Pulmonary artery endothelial cell (primary cell): ENCODE measurements around the gene PTTG1IP. TPM values are rescaled to one million over a fixed set of nuclear protein-coding genes. Genes with fewer than 3 reads are reported as not detected.

Experiments used
- DNase-seq: peaks from one replicate; pipeline ENCODE4 v3.0.0-alpha.2; 2011; ENCODE audit warnings: low read depth, low spot score
- total RNA-seq: library from RNA; depleted of rRNA; stranded (reverse); fragments of >200 nt; gene quantifications from 2 replicates; pipeline ENCODE4 v1.2.3, GENCODE V29; 2014

The PTTG1IP gene
- total RNA-seq, 1 donor from 2014 or later, result 324 TPM

DNA sequence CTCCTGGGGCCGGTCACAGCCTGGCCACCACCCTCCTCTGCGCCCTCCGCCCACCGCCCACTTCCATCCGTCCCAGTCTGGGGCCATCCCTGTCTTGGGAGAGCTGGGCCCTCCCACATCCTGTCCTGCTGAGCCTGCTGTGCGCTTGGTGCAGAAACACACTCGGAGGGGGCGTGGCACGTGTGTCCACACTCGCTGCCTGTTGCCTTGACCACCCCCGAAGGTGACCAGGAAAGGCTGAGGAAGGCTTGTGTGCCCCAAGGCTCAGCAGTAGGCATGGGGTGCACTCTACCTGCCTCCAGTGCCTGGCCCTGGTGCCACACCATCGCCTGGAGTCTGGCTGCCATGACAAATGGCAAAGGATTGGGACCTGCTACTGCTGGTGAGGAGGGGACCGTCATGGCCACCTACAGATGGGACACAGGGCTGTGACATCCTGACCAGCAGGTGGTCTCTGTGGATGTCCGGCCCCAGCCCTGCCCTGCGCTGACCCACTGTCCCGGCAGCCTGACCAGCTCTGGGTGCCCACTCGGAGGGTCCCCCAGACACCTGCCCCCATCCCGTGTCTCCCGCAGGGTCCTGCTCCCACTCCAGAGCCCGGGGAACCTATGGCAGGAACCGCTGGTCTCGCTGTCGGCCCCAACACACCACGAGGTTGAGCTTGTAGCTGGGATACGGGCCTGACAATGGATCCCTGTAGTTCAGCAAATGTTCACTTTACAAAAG lies 23.2 kb upstream of the PTTG1IP start:
- no peak for DNase-seq

DNA sequence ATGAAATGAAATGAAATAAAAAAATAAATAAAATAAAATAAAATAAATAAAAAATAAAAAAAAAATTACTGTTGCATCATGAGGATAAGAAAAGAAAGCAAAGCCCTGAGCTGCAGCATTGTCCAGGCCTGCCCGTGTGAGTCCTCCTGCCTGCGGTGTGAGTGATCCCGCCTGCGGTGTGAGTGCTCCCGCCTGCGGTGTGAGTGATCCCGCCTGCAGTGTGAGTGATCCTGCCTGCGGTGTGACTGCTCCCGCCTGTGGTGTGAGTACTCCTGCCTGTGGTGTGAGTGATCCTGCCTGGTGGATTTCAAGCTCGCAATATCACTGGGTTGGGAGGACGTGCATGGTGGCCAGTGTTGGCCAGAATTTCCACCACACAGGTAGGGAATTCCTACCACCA lies 22.4 kb upstream of the PTTG1IP start:
- DNase-seq, result no peak

DNA sequence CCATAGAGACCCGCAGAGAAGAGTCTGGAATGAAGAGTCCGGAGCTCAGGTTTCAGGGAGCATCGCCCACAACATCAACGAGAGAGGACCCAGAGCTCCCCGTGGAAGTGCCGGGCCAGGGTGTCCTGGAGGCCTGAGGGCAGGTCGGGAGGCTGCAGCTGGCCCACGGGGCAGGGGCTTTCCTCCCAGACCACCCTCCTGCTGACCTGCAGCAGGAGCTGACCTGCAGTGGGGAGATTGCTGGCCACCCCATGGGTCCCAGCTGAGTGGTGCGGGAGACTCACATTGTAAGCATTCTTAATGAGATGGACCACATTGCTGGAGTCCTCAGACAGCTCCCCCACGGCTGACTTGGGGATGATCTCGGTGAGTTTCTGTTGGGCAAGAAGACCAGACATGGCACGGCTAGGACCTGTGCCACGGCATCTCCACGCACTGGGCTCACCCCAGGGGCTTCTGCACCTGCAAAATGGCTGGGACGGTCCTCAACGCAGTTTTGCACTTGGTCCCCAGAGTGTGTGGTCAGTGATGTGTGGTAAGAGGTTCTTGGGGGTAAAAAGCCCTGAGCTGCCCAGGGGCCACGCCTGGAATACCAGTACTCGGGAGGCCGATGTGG lies 21.3 kb upstream of the PTTG1IP start:
- DNase-seq, result no peak

DNA sequence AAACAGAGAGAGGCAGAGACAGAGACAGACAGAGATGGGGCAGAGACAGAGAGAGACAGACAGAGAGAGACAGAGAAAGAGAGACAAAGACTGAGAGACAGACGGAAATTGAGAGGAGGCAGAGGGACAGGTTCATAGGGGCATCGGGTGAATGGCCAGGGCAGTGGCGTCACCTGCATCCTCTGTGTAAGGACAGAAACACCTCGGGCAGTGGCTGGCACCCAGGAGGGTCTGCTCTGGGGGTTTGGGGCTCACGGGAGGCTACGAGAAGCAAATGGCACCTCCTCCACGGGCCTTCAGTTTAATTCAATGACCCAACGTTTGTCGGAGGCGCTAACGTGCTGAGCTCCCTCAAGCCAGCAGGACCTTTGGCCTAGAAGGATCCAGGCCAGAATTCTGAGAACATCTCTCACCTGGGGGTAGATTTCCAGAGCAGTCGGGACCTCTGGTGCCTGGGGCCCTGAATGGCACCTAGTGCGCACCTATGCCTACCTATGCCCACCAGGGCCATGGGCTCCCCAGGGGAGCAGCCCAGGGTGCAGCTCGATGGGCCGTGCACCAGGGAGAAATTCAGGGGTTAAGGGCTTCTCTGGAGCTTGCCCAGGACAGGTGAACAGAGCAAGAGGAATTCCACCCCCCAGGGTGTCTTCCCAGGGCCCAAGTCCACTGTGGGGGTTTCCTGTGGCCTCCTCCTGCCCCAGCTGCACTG lies 20.6 kb upstream of the PTTG1IP start:
- DNase-seq, result no peak

DNA sequence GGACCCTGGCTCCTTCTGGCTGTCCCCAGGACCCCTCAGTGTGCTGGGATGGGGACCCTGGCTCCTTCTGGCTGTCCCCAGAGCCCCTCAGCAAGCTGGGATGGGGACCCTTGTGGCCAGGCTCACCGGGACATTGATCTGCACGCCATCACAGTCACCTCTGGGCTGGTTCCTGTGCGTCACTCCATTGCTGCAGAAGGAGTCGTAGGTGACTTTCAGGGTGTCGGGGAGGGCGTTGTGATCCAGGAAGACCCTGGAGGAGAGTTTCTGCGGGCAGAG lies 19.7 kb upstream of the PTTG1IP start:
- no peak for DNase-seq

DNA sequence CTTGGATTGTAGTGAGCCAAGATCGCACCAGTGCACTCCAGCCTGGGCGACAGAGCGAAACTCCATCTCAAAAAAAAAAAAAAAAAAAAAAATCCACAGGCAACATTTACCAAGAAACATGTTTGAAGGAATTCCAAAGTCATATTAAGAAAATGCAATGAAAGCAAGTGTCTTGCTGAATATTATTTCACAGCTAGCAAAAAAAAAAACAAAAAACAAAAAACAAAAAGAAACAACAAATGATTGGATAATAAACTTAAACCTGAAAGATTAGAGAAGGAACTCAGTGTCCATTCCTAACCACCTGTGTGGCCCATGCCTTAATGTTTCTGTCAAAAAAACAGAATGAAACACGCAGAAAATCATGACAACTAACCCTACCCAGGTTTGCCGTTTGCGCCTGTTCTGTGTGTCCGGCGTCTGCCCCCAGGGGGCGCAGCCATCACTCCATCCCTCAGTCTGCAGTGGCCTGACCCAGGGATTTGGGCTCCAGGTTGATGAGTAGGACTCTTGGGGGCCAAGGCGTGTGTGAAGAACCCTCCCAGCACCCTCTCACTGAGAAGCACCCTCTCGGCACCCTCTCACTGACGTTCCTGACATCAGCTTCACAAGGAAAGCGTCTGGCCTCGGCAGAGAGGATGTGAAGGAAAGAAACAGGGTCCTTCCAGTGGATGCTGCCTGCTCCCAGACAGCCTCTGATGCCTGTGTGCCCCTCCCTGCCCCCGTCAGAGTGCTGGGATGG lies 19.2 kb upstream of the PTTG1IP start:
- no peak for DNase-seq

DNA sequence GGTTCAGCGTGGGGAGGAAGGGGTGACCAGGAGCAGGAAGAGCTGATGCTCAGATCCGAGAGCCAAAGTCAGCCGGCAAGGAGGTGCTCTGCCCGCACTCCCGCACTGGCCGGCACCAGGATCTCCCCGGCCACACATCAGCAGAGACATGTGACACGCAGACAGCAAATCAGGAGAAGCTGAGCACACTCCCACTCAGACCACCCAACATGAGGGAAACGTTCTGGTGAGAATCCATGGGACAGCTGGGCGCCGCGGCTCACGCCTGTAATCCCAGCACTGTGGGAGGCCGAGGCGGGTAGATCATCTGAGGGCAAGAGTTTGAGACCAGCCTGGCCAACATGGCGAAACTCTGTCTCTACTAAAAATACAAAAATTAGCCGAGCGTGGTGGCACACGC lies 18.6 kb upstream of the PTTG1IP start:
- DNase-seq, result no peak

DNA sequence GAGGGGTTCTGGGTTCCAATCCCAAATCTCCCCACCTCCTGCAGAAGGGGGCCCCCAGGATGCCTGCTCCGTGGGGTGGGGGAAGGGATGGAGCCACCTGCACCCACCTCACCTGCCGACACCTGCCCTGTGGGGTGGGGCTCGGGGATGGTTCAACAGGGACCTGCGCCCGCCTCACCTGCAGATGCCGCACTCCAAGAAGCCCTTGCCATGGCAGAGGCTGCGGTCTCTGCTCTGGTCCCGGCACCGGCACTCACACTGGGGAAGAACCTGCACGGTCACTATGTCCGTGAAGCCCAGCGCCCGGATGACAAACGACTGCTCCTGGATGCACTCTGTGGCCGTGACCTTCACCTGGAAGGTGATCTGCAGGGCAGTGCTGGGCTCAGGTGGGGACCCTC lies 18.1 kb upstream of the PTTG1IP start:
- DNase-seq, result no peak

DNA sequence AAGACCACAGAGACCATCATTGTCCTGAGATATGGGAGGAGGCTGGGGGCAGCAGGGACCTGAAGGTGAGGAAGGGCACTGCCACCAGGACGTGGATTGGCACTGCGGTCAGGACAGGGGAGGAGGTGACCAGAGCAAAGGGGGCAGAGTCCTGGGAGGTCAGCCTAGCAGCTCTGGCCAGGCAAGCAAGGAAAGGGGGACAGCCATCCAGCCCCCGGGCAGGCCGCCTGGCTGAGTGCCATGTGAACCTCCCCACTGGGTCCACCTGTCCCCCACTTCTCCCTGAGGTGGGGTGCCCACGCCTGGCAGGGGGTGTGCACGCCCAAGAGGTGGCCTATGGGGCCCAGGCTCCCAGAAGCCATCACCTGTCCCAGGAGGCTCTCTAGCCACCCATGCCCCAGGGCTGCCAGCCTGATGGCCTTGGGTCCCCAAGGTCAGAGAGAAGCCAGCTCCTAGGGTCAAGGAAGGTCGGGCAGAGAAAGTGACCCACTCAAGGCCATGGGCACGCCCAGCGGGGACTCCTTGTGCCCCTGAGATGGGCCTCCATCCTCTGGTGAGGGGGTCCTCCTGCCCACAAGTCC lies 17.6 kb upstream of the PTTG1IP start:
- DNase-seq, result no peak

DNA sequence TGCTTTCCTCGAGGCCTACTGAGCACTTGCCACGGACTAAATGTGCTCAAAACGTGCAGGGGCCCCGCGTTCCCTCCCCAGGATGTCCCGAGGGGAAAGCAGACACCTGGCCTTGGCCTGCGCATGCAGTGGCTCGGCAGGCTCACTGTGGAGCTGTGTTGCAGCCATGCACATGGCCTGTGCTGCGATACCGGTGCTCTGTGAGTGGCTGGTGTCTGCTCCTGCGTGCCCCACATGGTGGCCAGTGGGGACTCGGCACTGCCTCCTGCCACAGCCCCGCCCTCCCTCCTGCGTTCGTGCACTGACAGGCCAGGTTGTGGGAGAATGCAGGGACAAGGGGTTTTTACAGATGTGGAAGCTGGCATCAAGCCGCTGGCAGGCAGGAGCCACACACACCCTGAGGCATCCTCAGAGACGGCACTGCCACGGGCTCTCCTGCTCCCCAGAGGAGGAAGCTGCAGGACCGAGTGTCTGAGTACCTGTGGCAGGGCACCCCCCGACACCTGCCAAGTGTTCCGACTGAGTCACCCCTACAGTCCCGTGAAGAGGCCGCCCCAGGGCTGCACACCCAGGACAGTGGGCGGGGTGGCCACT lies 16.9 kb upstream of the PTTG1IP start:
- DNase-seq, result no peak

DNA sequence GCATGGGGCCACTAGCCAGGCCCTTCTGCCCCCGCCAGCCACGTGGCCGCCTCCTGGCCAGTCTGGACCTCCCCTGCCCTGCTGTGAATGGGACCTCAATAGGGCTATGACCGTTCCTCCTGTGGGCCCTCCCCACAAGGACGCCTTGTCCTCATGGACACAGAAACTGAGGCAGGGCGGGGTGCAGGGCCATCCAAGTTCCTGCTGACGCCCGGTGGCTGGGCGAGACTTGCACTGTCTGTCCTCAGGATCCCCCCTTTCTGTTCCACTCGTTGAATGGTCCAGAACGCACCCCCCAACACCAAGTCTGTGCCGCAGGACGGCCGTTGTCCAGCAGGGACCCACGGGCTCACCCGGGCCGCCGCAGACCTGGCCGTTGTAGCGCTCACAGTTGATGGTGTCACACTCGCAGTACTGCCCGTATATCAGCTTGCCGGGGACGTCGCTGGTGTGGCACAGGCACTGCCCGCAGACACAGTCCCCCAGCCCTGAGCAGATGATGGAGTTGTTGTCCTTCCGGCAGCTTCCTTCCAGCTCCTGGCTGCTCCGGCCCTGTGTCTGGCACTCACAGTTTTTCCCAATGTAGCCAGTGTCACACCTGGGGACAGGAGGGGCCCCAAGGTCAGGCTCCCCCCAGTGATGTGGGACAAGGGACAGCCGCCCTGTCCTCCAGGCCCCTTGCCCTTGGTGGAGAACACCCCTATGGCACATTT lies 16.3 kb upstream of the PTTG1IP start:
- no peak for DNase-seq

DNA sequence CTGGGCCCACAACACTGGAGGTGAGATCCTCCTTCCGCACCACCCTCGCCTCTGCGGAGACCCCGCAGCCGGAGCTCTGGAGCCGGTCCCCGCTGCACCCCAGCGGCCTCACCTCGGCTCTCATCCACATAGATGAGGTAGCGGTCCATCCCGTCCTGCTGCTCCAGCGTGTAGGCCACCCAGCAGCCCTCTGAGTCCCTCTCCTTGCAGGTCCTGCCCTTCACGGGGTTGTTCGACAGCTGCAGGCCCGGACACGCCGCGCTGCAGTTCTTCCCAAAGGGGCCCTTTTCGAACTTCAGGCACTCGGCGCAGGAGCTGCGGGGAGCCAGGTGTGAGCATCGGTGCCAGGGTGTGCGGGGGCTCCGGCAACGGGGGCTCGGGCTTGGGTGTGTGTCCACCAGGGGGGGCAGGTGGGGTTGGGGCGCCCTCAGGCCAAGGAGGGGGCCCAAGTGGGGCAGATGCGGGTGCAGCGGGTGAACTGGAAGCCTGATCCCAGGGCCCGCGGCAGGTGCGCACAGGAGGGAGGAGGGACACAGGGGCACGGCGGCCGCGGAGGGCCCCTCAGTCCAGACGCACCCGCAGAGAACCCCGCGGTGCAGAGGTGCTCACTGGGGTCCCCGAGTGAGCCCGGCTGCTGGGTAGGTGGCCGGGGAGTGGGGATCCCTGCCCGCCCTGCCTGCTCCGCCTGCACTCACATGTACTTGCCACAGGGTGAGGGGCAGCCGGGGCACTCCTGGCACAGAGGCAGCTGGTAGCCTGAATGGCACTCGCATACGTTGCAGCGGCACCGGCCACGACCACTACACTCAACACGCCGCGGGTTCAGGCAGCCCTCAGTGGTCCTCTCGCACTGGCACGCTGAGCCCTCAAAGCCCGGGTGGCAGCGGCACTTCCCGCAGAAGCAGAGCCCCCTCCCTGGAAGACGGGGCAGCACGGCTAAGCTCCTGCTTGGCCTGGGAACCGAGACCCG lies 15.4 kb upstream of the PTTG1IP start:
- no peak for DNase-seq

DNA sequence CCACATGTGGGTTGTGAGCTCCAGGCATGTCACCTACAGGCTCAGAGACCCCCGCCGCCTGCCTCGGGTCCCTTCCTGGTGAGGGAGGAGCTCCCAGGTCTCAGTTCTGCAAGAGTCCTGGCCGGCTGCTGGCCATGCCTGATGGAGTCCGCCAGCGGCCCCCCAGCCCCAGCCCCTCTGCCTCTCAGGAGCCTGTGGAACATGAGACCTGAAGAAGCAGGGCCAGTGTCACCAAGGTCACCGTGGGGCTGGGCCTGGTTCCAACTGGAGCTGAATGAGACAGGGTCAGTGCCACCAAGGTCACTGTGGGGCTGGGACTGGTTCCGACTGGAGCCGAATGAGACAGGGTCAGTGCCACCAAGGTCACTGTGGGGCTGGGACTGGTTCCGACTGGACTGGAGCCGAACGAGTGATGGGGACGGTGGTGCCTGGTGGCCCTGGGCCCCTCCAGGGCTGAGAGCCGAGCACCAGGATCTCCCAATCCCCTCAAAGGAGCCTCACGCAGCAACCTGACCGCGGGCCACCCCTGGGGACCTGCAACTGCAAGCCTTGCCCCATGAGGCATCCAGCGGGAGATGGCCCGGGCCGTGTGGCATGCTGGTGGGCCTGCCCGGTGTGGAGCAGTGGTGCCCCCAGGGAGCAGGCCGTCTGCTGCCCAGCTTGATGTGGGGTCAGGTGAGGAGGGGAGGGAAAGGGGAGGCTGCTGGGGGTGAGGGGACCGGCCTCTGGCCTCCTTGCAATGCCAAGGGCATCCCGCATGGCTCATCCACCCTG lies 14.5 kb upstream of the PTTG1IP start:
- DNase-seq, result no peak

DNA sequence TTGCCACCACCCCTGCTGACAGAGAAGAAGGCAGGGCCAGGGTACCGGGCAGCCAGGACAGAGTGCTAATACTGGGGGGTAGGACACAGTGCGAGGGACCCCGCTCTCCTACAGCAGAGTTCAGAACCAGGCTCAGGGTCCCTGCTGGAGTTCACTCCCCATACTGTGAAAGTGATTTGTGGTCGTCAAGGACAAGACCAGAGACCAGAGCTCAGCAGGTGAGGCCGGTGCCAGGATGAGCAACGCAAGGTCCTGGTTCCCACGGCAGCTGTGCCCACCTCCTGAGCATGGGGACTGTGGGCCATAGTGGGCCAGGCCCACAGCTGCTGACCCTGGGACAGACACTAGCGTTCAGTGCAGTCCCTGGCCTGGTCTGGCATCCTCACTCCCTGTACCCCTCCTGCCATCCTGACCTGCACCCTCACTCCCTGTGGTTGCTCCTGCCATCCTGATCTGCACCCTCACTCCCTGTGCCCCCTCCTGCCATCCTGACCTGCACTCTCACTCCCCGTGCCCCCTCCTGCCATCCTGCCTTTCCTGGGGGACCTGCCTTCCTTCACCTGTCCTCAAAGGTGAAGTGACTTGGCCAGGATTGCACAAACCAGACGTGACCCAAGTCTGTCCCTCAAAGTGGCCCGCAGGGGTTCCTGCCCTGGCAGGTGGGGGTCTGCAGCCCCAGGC lies 13.8 kb upstream of the PTTG1IP start:
- no peak for DNase-seq

DNA sequence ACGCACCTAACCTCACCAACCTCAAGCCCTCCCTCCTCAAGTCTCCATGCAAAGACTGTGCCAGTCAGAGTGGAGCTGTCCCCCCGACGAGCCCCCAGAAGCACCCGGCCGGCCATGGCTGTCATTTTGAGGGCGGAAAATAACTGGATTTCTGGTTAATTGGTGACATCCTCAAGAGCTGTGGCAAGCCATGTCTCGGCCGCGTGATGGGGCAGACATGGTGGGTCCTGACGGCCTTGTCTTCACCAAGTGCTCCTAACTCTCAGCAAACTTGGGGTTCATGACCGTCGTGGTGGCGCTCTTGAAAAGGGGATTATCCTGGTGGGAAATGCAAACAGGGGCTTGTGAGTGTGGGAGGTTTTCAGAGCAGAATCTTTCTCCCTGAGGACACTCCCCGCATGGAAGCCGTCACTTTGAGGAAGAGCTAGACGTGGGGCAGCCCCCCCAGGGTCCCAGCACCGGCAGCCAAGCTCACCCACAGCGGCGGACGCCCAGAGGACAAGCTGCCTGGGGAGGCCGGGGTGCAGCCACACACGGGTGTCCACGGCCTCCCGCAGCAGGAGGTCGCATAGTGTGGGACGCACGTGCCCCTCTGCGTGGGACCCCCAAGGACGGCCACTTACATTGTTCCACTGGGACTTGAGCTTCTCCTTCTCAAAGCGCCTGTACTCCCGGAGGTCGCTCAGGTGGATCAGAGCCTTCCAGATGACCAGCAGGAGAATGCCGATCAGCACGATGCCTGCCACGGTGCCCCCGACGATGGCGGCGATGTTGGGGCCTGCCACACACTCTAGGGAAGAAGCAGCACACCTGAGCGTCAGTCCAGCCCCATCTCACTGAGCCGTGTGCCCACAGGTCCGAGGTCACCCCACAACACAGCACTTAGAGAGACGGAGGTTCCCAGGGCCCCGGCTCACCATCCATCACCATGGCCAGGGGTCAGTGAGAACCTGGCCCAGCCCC lies 12.9 kb upstream of the PTTG1IP start:
- no peak for DNase-seq

DNA sequence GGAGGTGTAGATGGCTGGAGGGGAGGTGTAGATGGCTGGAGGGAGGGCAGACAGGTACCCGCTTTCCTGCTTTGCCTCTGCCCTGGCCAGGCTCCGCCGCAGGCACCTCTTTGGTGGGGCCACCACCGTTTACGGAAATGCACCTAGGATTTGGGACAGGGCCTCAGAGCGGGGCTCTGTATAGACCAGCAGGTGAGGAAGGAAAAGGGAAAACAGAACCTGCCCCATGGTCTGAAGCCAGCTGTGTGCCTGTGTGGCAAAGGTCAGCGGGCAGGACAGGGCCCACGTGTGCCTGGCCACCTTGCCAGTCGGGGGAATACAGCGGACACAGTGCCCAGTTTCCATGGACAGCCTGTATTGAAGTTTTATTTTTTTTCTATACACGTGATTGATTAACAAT lies 12.1 kb upstream of the PTTG1IP start:
- no peak for DNase-seq

DNA sequence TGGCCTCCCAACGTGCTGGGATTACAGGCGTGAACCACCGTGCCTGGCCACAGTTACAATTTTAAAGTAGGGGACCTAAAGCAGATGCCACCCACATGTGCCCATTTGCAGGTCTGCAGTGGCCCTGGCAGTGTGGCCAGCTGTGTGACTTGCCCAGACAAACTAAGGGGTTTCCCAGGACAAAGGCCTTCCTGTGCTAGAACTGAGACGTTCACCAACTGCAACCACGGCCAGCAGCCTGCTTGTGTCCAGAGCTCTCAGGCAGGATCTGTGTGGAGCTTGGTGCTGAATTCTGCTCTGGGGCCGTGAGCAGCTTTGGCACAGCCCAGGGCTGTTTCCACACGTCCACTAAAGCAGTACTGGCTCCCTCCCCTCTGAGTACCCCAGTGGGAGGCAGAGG lies 10.6 kb upstream of the PTTG1IP start:
- no peak for DNase-seq
